GM12878 (cell line): ENCODE results near the gene CHD6. TPM values are rescaled to one million over a fixed set of nuclear protein-coding genes. Genes with fewer than 3 reads are reported as not detected.

Experiments
- ATAC-seq: fragments of 200-7000 bp; cut with Tn5 transposase; 3 replicates; pipeline ENCODE4 v1.9.1; 2020; ENCODE audit warnings: mild to moderate bottlenecking, moderate library complexity
- BruUV-seq: library from RNA; stranded (reverse); fragments of 400-500 nt; replicated peaks from 2 replicates; lab custom pipeline; 2021; lab: Mats Ljungman, UMichigan
- CTCF ChIA-PET: fragments of 300-600 bp; sonication (Branson Sonifier 250); formaldehyde crosslinking; extraction: SDS; loops from one replicate; lab custom pipeline; 2021; ENCODE audit warnings: inconsistent platforms; lab: Yijun Ruan, JAX
- POLR2A ChIA-PET: fragments of 350-600 bp; formaldehyde crosslinking; extraction: SDS; loops from one replicate; lab custom pipeline; 2021; ENCODE audit warnings: inconsistent platforms; lab: Charles Lee
- RAD21 ChIA-PET: fragments of 300-600 bp; sonication (Branson Sonifier 250); formaldehyde crosslinking; loops from one replicate; lab custom pipeline; 2023; ENCODE audit warnings: antibody characterized with exemption; ENCODE audit not compliant: unreplicated experiment; lab: Charles Lee
- SMC1A ChIA-PET: fragments of 300-600 bp; sonication (Branson Sonifier 250); formaldehyde crosslinking; loops from one replicate; lab custom pipeline; 2023; ENCODE audit not compliant: unreplicated experiment, uncharacterized antibody; lab: Charles Lee
- DNase-seq: peaks from one replicate; pipeline ENCODE4 v3.0.0-alpha.2; 2011; ENCODE audit warnings: low read depth, low spot score
- FAIRE-seq: peaks from 3 replicates; lab custom pipeline; 2011; peaks lifted over from hg19 to GRCh38; lab: Jason Lieb, UNC
- H2AFZ ChIP-seq: 2 replicates; pipeline ENCODE4 v1.6.0; 2011; ENCODE audit warnings: low read depth, low read length, control low read depth; ENCODE audit not compliant: control insufficient read depth
- H3K27ac ChIP-seq: 2 replicates; pipeline ENCODE4 v1.5.1; 2011; ENCODE audit warnings: control low read depth; ENCODE audit not compliant: control insufficient read depth, insufficient read depth
- H3K27me3 ChIP-seq, 2 experiments: replicated peaks in 1 of 2; 2 replicates each; pipeline versions ENCODE4 v1.6.0 to v1.6.1; 2011; ENCODE audit warnings: low read length in 1 of 2; ENCODE audit not compliant: control insufficient read depth in 2 of 2, insufficient read depth in 2 of 2
- H3K36me3 ChIP-seq, 2 experiments: 2 replicates each; pipeline ENCODE4 v1.5.1; 2011; ENCODE audit warnings: low read length in 1 of 2; ENCODE audit not compliant: control insufficient read depth in 2 of 2, insufficient read depth in 2 of 2
- H3K4me1 ChIP-seq: 2 replicates; pipeline ENCODE4 v1.6.1; 2011; ENCODE audit warnings: mild to moderate bottlenecking, low read length, moderate library complexity, mixed read lengths; ENCODE audit not compliant: control insufficient read depth, insufficient read depth
- H3K4me2 ChIP-seq: 2 replicates; pipeline ENCODE4 v1.6.0; 2011; ENCODE audit warnings: control low read depth; ENCODE audit not compliant: control insufficient read depth, insufficient read depth
- H3K4me3 ChIP-seq: fragments of 200-600 bp; sonication (generic); 2 replicates; pipeline ENCODE4 v1.5.1; 2016
- H3K79me2 ChIP-seq: 2 replicates; pipeline ENCODE4 v1.6.0; 2011; ENCODE audit warnings: low read length; ENCODE audit not compliant: control insufficient read depth, insufficient read depth
- H3K9ac ChIP-seq: 2 replicates; pipeline ENCODE4 v1.8.0; 2011; ENCODE audit warnings: low read length, control low read depth, mixed read lengths; ENCODE audit not compliant: control insufficient read depth, insufficient read depth
- H3K9me3 ChIP-seq: replicated peaks from 3 replicates; pipeline ENCODE4 v1.5.1; 2011; ENCODE audit warnings: mild to moderate bottlenecking, low read length; ENCODE audit not compliant: control insufficient read depth, insufficient read depth
- H4K20me1 ChIP-seq: 2 replicates; pipeline ENCODE4 v1.6.0; 2011; ENCODE audit not compliant: control insufficient read depth, insufficient read depth
- BCLAF1 ChIP-seq: fragments of 450-650 bp; IDR thresholded peaks from 2 replicates; pipeline ENCODE4 v1.6.1; 2017; ENCODE audit warnings: antibody characterized with exemption, mild to moderate bottlenecking, moderate library complexity
- BMI1 ChIP-seq: fragments of 450-650 bp; IDR thresholded peaks from 2 replicates; pipeline ENCODE4 v1.6.1; 2016; ENCODE audit warnings: mild to moderate bottlenecking, moderate library complexity, borderline replicate concordance
- CHD1 ChIP-seq: IDR thresholded peaks from 2 replicates; pipeline ENCODE4 v1.6.1; 2012; ENCODE audit warnings: low read depth, low read length, improper control_type of control experiment
- CHD2 ChIP-seq: IDR thresholded peaks from 2 replicates; pipeline ENCODE4 v1.6.1; 2011; ENCODE audit warnings: low read depth, low read length, improper control_type of control experiment, borderline replicate concordance
- CHD4 ChIP-seq: fragments of 200-600 bp; sonication (generic); IDR thresholded peaks from 2 replicates; pipeline ENCODE4 v1.6.1; 2016; ENCODE audit warnings: mild to moderate bottlenecking
- DPF2 ChIP-seq: fragments of 450-650 bp; IDR thresholded peaks from 2 replicates; pipeline ENCODE4 v1.6.1; 2017; ENCODE audit warnings: mild to moderate bottlenecking
- ESRRA ChIP-seq: IDR thresholded peaks from 2 replicates; pipeline ENCODE4 v1.6.1; 2012; ENCODE audit warnings: mild to moderate bottlenecking, low read length, improper control_type of control experiment
- EZH2 ChIP-seq: IDR thresholded peaks from 2 replicates; pipeline ENCODE4 v1.6.1; 2012; ENCODE audit warnings: low read depth, mild to moderate bottlenecking, control low read depth, inconsistent platforms, low read length, borderline replicate concordance; ENCODE audit not compliant: control insufficient read depth
- GATAD2B ChIP-seq: fragments of 450-650 bp; conservative IDR thresholded peaks from 2 replicates; pipeline ENCODE4 v1.6.1; 2017; ENCODE audit warnings: low read depth, mild to moderate bottlenecking, moderate library complexity
- HDAC2 ChIP-seq: fragments of 200-600 bp; sonication (generic); IDR thresholded peaks from 2 replicates; pipeline ENCODE4 v1.6.1; 2017
- HDGF ChIP-seq: fragments of 450-650 bp; IDR thresholded peaks from 2 replicates; pipeline ENCODE4 v1.6.1; 2016; ENCODE audit warnings: antibody characterized with exemption
- NBN ChIP-seq: fragments of 450-650 bp; IDR thresholded peaks from 2 replicates; pipeline ENCODE4 v1.6.1; 2016
- POLR2A ChIP-seq: IDR thresholded peaks from 2 replicates; pipeline ENCODE4 v1.6.1; 2011; ENCODE audit warnings: low read depth, mild to moderate bottlenecking, low read length
- RB1 ChIP-seq: fragments of 450-650 bp; formaldehyde crosslinking; IDR thresholded peaks from 2 replicates; pipeline ENCODE4 v1.6.1; 2017; ENCODE audit warnings: mild to moderate bottlenecking, borderline replicate concordance
- RUNX3 ChIP-seq: IDR thresholded peaks from 2 replicates; pipeline ENCODE4 v1.6.1; 2012; ENCODE audit warnings: low read length, inconsistent platforms
- SMAD5 ChIP-seq: IDR thresholded peaks from 2 replicates; pipeline ENCODE4 v1.6.1; 2016; ENCODE audit warnings: antibody characterized with exemption, low read depth
- SP1 ChIP-seq: IDR thresholded peaks from one replicate; pipeline ENCODE4 v1.6.1; 2011; ENCODE audit warnings: low read depth, low read length
- SPI1 ChIP-seq: IDR thresholded peaks from 2 replicates; pipeline ENCODE4 v1.6.1; 2011; ENCODE audit warnings: low read depth, mild to moderate bottlenecking, low read length, moderate library complexity, borderline replicate concordance; ENCODE audit not compliant: insufficient read depth
- TARDBP ChIP-seq: IDR thresholded peaks from 2 replicates; pipeline ENCODE4 v1.6.1; 2016; ENCODE audit warnings: borderline replicate concordance
- YBX1 ChIP-seq: fragments of 450-650 bp; IDR thresholded peaks from 2 replicates; pipeline ENCODE4 v1.6.1; 2016; ENCODE audit warnings: antibody characterized with exemption
- ZSCAN29 ChIP-seq: fragments of 450-650 bp; IDR thresholded peaks from 2 replicates; pipeline ENCODE4 v1.6.1; 2017; ENCODE audit warnings: mild to moderate bottlenecking, moderate library complexity
- ZZZ3 ChIP-seq: IDR thresholded peaks from 2 replicates; pipeline ENCODE4 v1.6.1; 2011; ENCODE audit warnings: low read depth; ENCODE audit not compliant: control insufficient read depth, insufficient read length
- WGBS: methylation state at CpG from one replicate; pipeline ENCODE4 v1.1.6; 2016; ENCODE audit warnings: low lambda C conversion rate; ENCODE audit not compliant: insufficient replicate concordance, insufficient coverage; ENCODE audit errors: missing lambda C conversion rate; 5-methylcytosine and 5-hydroxymethylcytosine counted together
- in situ Hi-C: fragments of 300-500 bp; cut with MboI; formaldehyde crosslinking; loops from 9 replicates; pipeline ENCODE4 v1.14.3; 2018; ENCODE audit warnings: mixed read lengths
- intact Hi-C: fragments of 100-400 bp; cut with micrococcal nuclease; formaldehyde crosslinking; loops from one replicate; pipeline ENCODE4 v1.14.2; 2022; ENCODE audit not compliant: unreplicated experiment
- polyA plus RNA-seq, 11 experiments: library from polyadenylated mRNA; depleted of rRNA in 4 of 11; unstranded in 6 of 11; stranded (reverse) in 5 of 11; fragments of >200 nt; fragmentation: Nextera tagmentation in 4 of 11; fragmentation: Illumina TruSeq in 1 of 11; extraction: Ambion mirVana in 4 of 11; extraction: Trizol in 1 of 11; gene quantifications; 1 replicate in 1 of 11; 2 replicates in 10 of 11; pipeline versions ENCODE4 v1.2.1 to v1.2.3, GENCODE V29; 2011 to 2016; ENCODE audit warnings: inconsistent platforms in 2 of 11, missing spikeins in 2 of 11, low read depth in 1 of 11
- total RNA-seq, 4 experiments: library from RNA; depleted of rRNA in 3 of 4; stranded (reverse); fragments of >200 nt in 3 of 4; fragmentation: Illumina TruSeq in 1 of 4; extraction: Trizol in 1 of 4; gene quantifications; 2 replicates each; pipeline versions ENCODE4 v1.2.1 to v1.2.3, GENCODE V29; 2013 to 2021

The CHD6 gene
- total and polyA plus RNA-seq, 10 of the 15 experiments (the other 5 are each of a cell fraction or from before 2014, with no cell fraction given): 4.3 to 25.5 (median 17.1) TPM

DNA sequence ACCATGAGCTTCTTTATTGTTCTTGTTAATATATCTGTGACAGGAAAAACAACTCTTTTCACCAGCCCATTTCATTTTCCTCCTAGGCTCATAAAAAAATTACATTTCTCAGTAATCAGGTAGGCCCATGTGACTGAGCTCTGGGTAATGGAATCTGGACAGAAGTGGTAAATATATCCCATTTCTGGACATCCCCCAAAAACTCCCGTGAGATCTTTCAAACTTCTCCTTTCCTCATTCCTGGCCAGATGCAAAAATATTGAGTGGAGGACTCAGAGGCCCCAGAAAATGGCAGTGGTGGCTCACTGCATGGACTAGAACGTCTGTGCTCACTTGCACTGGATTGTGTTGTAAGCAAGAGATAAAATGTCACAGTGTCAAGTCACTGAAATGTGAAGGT lies 3.8 kb upstream of the CHD6 start (continued):
- TF ChIP-seq BCLAF1 (no peak), ESRRA (no peak), POLR2A (no peak), CHD4 (no peak), RB1 (no peak), CHD1 (no peak), NBN (no peak), RUNX3 (no peak), ZZZ3 (no peak), HDGF (no peak)

DNA sequence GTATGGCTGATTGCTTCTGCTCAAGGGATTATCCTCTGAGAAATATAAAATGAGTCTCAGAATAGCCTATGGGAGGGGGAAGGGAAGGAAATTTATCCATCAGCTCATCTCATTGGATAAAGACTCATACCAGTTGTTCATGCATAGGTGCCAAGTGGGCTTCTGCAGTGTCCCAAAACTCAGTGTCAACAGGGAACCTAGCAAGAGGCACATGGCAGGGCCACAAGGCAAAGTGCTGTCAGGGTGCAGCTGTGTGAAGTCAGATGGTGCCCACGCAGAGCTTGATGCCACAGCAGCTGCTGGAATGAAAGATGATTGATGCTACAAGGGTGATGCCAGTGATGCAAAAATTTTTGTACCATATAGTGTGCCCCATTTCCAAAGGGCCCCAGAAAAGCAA lies 3.2 kb upstream of the CHD6 start:
- Histone ChIP-seq H3K79me2 (peaks cover 12% of the 10 kb centered on the region), H3K9me3 (no peaks in the 10 kb centered on the region), H3K36me3 (no peaks in the 10 kb centered on the region), H3K27me3 (no peaks in the 10 kb centered on the region; a peak in 1 of 4 replicates), H3K4me3 (no peak overlapping the region), H3K27ac (no peak overlapping the region), H4K20me1 (no peaks in the 10 kb centered on the region), H3K4me1 (no peaks in the 10 kb centered on the region; the same call in 1 of the 2 replicates), H2AFZ (no peak overlapping the region), H3K9ac (no peak overlapping the region), H3K4me2 (no peak overlapping the region)
- ChIA-PET POLR2A (interaction anchor here (0.6 to 1.6 kb wide), 3 partner anchors 46 to 79 kb away, joined by 3 to 6 read pairs (median 3); no protein-coding TSS in a partner anchor), RAD21 (no interaction called here), CTCF (interaction anchor here (1.0 to 1.1 kb wide), 3 partner anchors 10 to 121 kb away, joined by 3 to 4 read pairs (median 4); no protein-coding TSS in a partner anchor), SMC1A (interaction anchor here (0.7 to 2.0 kb wide), 4 partner anchors 9 to 123 kb away, joined by 3 to 7 read pairs (median 4); no protein-coding TSS in a partner anchor)
- DNase-seq (no peak), FAIRE-seq (no peak), ATAC-seq (no peak)
- BruUV-seq: no TSS peak
- TF ChIP-seq HDAC2 (no peak), SPI1 (no peak), ZSCAN29 (no peak), TARDBP (no peak), CHD2 (no peak), RB1 (no peak), SMAD5 (no peak), CHD4 (no peak), SP1 (no peak), DPF2 (no peak), GATAD2B (no peak), BMI1 (no peak), YBX1 (no peak), EZH2 (no peak), BCLAF1 (no peak)
- intact Hi-C loops (no loop called here), in situ Hi-C loops (no loop called here)
- WGBS: 92% methylated on average over 1 of the region's 1 CpG
